PC-9 (cell line): ENCODE results near the gene TRUB2. TPM values are rescaled to one million over a fixed set of nuclear protein-coding genes. Genes with fewer than 3 reads are reported as not detected.

Source experiments
- BruUV-seq: library from RNA; stranded (reverse); fragments of 400-500 nt; replicated peaks from 2 replicates; lab custom pipeline; 2021; lab: Mats Ljungman, UMichigan
- CTCF ChIA-PET: fragments of 300-600 bp; sonication (Branson Sonifier 250); formaldehyde crosslinking; loops from one replicate; lab custom pipeline; 2022; ENCODE audit warnings: antibody characterized with exemption; lab: Charles Lee
- POLR2A ChIA-PET: fragments of 300-600 bp; sonication (Branson Sonifier 250); formaldehyde crosslinking; loops from one replicate; lab custom pipeline; 2022; ENCODE audit warnings: antibody characterized with exemption; ENCODE audit not compliant: unreplicated experiment; lab: Charles Lee
- DNase-seq, 2 experiments: peaks; one replicate each; pipeline versions ENCODE4 v3.0.0 to v3.0.0-alpha.2; 2015 to 2022; ENCODE audit warnings: mixed read lengths in 1 of 2
- H2AFZ ChIP-seq: fragments of 200-600 bp; sonication (generic); 2 replicates; pipeline ENCODE4 v1.8.1; 2017; ENCODE audit warnings: antibody characterized with exemption
- H3F3A ChIP-seq: fragments of 200-600 bp; sonication (generic); 2 replicates; pipeline ENCODE4 v1.8.1; 2017; ENCODE audit warnings: antibody characterized with exemption, mild to moderate bottlenecking, low read depth; ENCODE audit not compliant: insufficient read depth
- H3K27ac ChIP-seq: fragments of 200-600 bp; sonication (generic); 2 replicates; pipeline ENCODE4 v1.6.1; 2016; ENCODE audit warnings: mixed run types
- H3K27me3 ChIP-seq: fragments of 200-600 bp; sonication (generic); 2 replicates; pipeline ENCODE4 v1.6.1; 2016; ENCODE audit warnings: low read depth, mixed run types; ENCODE audit not compliant: insufficient read depth
- H3K36me3 ChIP-seq: fragments of 200-600 bp; sonication (generic); 2 replicates; pipeline ENCODE4 v1.6.1; 2016; ENCODE audit warnings: low read depth, mixed run types
- H3K4me1 ChIP-seq: fragments of 200-600 bp; sonication (generic); replicated peaks from 2 replicates; pipeline ENCODE4 v1.6.1; 2016; ENCODE audit warnings: mixed run types; ENCODE audit not compliant: insufficient read depth
- H3K4me2 ChIP-seq: fragments of 200-600 bp; sonication (generic); 2 replicates; pipeline ENCODE4 v1.6.1; 2017; ENCODE audit warnings: mixed run types
- H3K4me3 ChIP-seq: fragments of 200-600 bp; sonication (generic); 2 replicates; pipeline ENCODE4 v1.6.1; 2016; ENCODE audit warnings: mixed run types
- H3K79me2 ChIP-seq: fragments of 200-600 bp; sonication (generic); 2 replicates; pipeline ENCODE4 v1.6.1; 2017; ENCODE audit warnings: low read depth, mixed run types
- H3K9me2 ChIP-seq: fragments of 200-600 bp; sonication (generic); 2 replicates; pipeline ENCODE4 v1.8.1; 2017; ENCODE audit warnings: mild to moderate bottlenecking; ENCODE audit not compliant: insufficient read depth
- H3K9me3 ChIP-seq: fragments of 200-600 bp; sonication (generic); 2 replicates; pipeline ENCODE4 v1.8.1; 2016; ENCODE audit warnings: low read depth; ENCODE audit not compliant: insufficient read depth
- H4K20me1 ChIP-seq: fragments of 200-600 bp; sonication (generic); 2 replicates; pipeline ENCODE4 v1.8.1; 2017; ENCODE audit not compliant: insufficient read depth
- EZH2 ChIP-seq: fragments of 200-600 bp; sonication (generic); IDR thresholded peaks from 2 replicates; pipeline ENCODE4 v1.8.0; 2017; ENCODE audit warnings: antibody characterized with exemption, low read depth
- intact Hi-C: fragments of 100-400 bp; cut with micrococcal nuclease; formaldehyde crosslinking; loops from one replicate; pipeline ENCODE4 v1.10.0; 2022; ENCODE audit not compliant: unreplicated experiment
- total RNA-seq: library from RNA; stranded (reverse); gene quantifications from 2 replicates; pipeline ENCODE4 v1.2.3, GENCODE V29; 2021
- TF ChIP-seq, protein P1 (sequence below): fragments of 200-600 bp; sonication (generic); conservative IDR thresholded peaks from 2 replicates; pipeline ENCODE4 v1.6.1; 2017; ENCODE audit warnings: mixed run types, antibody characterized with exemption, mild to moderate bottlenecking, moderate library complexity

The TRUB2 gene
- total RNA-seq, 1 experiment from 2014 or later: 62.1 TPM

DNA sequence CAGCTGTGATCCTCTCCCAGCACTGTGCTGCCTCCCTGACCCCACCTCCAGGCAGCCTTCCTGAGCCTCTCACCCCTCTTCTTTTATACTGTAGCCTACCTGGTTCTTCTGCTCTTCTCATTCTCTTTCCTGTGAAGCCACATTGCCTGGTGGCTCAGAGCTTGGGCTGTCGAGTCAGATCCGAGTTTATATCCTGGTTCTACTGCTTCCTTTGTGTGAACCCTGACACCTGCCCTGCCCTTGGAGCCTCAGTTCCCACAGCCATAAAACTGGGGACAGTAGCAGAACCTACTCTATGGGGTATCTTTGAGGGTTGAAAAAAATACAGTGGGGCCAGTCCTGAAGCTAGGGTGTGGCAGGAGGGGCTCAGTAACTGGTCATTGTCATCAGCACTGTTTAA, 26.9 kb upstream of the TRUB2 start:
- DNase-seq: no peak
- ChIA-PET POLR2A (no interaction called here), CTCF (no interaction called here)
- BruUV-seq: no TSS peak
- Histone ChIP-seq H2AFZ (no peak overlapping the region), H3K9me3 (no peaks in the 10 kb centered on the region), H3F3A (no peaks in the 10 kb centered on the region), H3K9me2 (no peaks in the 10 kb centered on the region), H3K27me3 (no peaks in the 10 kb centered on the region), H4K20me1 (no peaks in the 10 kb centered on the region), H3K4me1 (no peaks in the 10 kb centered on the region), H3K36me3 (0 out of 2 replicates have a peak, but pooled peaks cover 7% of the 10 kb centered on the region), H3K79me2 (no peaks in the 10 kb centered on the region), H3K4me2 (no peak overlapping the region), H3K4me3 (no peak overlapping the region), H3K27ac (no peak overlapping the region)
- no peak for TF ChIP-seq EZH2
- TF ChIP-seq, protein P1, sequence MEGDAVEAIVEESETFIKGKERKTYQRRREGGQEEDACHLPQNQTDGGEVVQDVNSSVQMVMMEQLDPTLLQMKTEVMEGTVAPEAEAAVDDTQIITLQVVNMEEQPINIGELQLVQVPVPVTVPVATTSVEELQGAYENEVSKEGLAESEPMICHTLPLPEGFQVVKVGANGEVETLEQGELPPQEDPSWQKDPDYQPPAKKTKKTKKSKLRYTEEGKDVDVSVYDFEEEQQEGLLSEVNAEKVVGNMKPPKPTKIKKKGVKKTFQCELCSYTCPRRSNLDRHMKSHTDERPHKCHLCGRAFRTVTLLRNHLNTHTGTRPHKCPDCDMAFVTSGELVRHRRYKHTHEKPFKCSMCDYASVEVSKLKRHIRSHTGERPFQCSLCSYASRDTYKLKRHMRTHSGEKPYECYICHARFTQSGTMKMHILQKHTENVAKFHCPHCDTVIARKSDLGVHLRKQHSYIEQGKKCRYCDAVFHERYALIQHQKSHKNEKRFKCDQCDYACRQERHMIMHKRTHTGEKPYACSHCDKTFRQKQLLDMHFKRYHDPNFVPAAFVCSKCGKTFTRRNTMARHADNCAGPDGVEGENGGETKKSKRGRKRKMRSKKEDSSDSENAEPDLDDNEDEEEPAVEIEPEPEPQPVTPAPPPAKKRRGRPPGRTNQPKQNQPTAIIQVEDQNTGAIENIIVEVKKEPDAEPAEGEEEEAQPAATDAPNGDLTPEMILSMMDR: no peak
- intact Hi-C loops: no loop called here

DNA sequence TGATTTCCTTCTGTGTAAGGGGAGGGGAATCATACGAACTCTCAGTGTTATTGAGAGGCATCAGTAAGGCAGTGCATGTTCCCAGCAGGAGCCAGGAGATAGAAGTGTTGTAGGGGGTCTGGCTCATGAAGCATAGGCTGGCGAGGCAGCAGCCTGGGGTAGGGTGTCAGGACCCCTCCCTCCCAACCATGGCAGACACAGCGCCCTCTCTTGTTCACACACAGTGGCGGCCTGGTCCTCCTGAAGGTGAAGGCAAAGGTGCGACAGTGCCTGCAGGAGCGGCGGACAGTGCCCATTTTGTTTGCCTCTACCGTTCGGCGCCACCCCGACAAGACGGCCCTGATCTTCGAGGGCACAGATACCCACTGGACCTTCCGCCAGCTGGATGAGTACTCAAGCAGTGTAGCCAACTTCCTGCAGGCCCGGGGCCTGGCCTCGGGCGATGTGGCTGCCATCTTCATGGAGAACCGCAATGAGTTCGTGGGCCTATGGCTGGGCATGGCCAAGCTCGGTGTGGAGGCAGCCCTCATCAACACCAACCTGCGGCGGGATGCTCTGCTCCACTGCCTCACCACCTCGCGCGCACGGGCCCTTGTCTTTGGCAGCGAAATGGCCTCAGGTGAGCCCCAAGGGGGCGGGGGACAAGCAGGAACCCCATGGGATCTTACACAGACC, 22.8 kb upstream of the TRUB2 start:
- no peaks in the 10 kb centered on the region for H3K9me2 ChIP-seq
- H3K4me1 ChIP-seq: no peaks in the 10 kb centered on the region; the same call in 1 of the 2 replicates
- H3K27ac ChIP-seq: no peak overlapping the region
- H3K4me2 ChIP-seq: no peak overlapping the region
- no peaks in the 10 kb centered on the region for H3K27me3 ChIP-seq
- no TSS peak for BruUV-seq
- no peak overlapping the region for H2AFZ ChIP-seq
- intact Hi-C loops: loop anchor here (5.0 kb wide), 4 partner anchors 67 to 218 kb away; partner anchors contain the start of genes CIZ1, GOLGA2, PTGES2 and SWI5
- peaks cover under 1% of the 10 kb centered on the region; the same call in 1 of the 2 replicates for H3F3A ChIP-seq
- no peaks in the 10 kb centered on the region for H3K9me3 ChIP-seq
- peaks cover 13% of the 10 kb centered on the region for H3K79me2 ChIP-seq
- no peaks in the 10 kb centered on the region for H4K20me1 ChIP-seq
- DNase-seq: no peak
- CTCF ChIA-PET: no interaction called here
- POLR2A ChIA-PET: interaction anchor here (0.5 kb wide), 1 partner anchor 95 kb away, joined by 3 read pairs; no protein-coding TSS in a partner anchor
- TF ChIP-seq, protein P1: no peak
- no peak for TF ChIP-seq EZH2
- H3K36me3 ChIP-seq: 0 out of 2 replicates have a peak, but pooled peaks cover 7% of the 10 kb centered on the region
- no peak overlapping the region for H3K4me3 ChIP-seq

DNA sequence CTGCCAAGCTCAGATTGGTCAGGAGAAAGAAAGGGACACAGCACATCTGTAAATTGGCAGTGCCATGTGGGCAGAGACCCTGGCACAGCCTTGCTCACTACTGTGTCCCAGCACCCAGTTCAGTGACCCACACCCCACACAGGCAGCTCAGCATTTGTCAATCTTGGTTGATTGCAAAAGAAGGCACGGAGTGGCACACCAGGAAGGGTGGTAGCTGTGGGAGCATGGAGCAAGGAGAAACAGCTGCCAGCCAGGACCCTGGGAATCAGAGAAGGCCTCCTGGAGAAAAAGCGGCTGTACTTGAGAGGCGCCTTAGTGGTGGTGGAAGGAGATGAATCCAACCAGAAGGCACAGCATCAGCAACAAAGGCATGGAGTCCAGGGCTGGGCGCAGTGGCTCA, 21.6 kb upstream of the TRUB2 start:
- Histone ChIP-seq H3K9me3 (no peaks in the 10 kb centered on the region), H3K9me2 (no peaks in the 10 kb centered on the region), H3F3A (peaks cover 12% of the 10 kb centered on the region; the same call in 1 of the 2 replicates), H3K27me3 (no peaks in the 10 kb centered on the region), H3K79me2 (peaks cover 13% of the 10 kb centered on the region), H3K4me2 (no peak overlapping the region), H3K4me3 (no peak overlapping the region), H3K36me3 (0 out of 2 replicates have a peak, but pooled peaks cover 7% of the 10 kb centered on the region), H4K20me1 (no peaks in the 10 kb centered on the region), H3K27ac (no peak overlapping the region), H3K4me1 (peaks cover 8% of the 10 kb centered on the region; the same call in 1 of the 2 replicates), H2AFZ (no peak overlapping the region)
- CTCF ChIA-PET: interaction anchor here (0.6 kb wide), 1 partner anchor 77 kb away, joined by 3 read pairs; the partner anchor contains the start of gene CERCAM
- TF ChIP-seq, protein P1: no peak
- no peak for TF ChIP-seq EZH2
- BruUV-seq: no TSS peak
- POLR2A ChIA-PET: no interaction called here
- intact Hi-C loops: loop anchor here (5.0 kb wide), 4 partner anchors 67 to 217 kb away; partner anchors contain the start of genes CIZ1, GOLGA2, PTGES2 and SWI5
- DNase-seq: no peak
